ENCODE data around the gene PIK3R3.

PIK3R3 gene

GRCh38 chr1:46130606-46131005 lies 1.8 kb downstream of the PIK3R3 start:
- DNase-seq, result peak in 1 of 3 donors; percentile 22
- H3K4me1 ChIP-seq (ENCODE audit: control extremely low read depth in 1 of 4, control insufficient read depth in 4 of 4, insufficient read depth in 4 of 4, low read length in 3 of 4), result peaks cover 3 to 32% (median 26%) of the 10 kb centered on the region in 4 experiments
- CTCF ChIA-PET, result interaction anchor here (0.7 kb wide), 1 partner anchor 113 kb away, joined by 3 read pairs; no protein-coding TSS in a partner anchor
- H3K36me3 ChIP-seq (ENCODE audit: control insufficient read depth in 4 of 4, insufficient read depth in 4 of 4, low read length in 3 of 4), result no peaks in the 10 kb centered on the region
- WGBS (ENCODE audit: insufficient coverage), result 7% methylated on average over 3 of the region's 5 CpGs
- H3K27ac ChIP-seq (ENCODE audit: insufficient read depth in 1 of 2, low read depth in 1 of 2, low read length in 2 of 2, poor library complexity in 1 of 2, severe bottlenecking in 2 of 2), result peak overlapping the region in 1 of 2 experiments; percentile 6
- peaks cover 5 to 29% (median 12%) of the 10 kb centered on the region in 5 experiments for H3K27me3 ChIP-seq (replicated peaks in 2 of 5; ENCODE audit: control insufficient read depth in 4 of 5, insufficient read depth in 5 of 5, low read length in 4 of 5)
- H3K9me3 ChIP-seq (ENCODE audit: control extremely low read depth in 1 of 5, control insufficient read depth in 4 of 5, insufficient read depth in 2 of 5, low read depth in 1 of 5, low read length in 4 of 5), result no peaks in the 10 kb centered on the region
- H3K4me3 ChIP-seq (ENCODE audit: control insufficient read depth in 1 of 7, extremely low read depth in 1 of 7, insufficient read depth in 4 of 7, low read depth in 2 of 7, low read length in 6 of 7), result peak overlapping the region in 4 of 7 experiments; percentile 34 to 87 (median 72)
- POLR2A ChIA-PET, result interaction anchor here (0.8 kb wide), 1 partner anchor 36 kb away, joined by 3 read pairs; no protein-coding TSS in a partner anchor

GRCh38 chr1:46130121-46130520 lies 2.3 kb downstream of the PIK3R3 start:
- H3K4me3 ChIP-seq (ENCODE audit: control insufficient read depth in 1 of 7, extremely low read depth in 1 of 7, insufficient read depth in 4 of 7, low read depth in 2 of 7, low read length in 6 of 7), result peak overlapping the region in 1 of 7 experiments; percentile 70
- H3K27me3 ChIP-seq (replicated peaks in 2 of 5; ENCODE audit: control insufficient read depth in 4 of 5, insufficient read depth in 5 of 5, low read length in 4 of 5), result peaks cover 5 to 29% (median 12%) of the 10 kb centered on the region in 5 experiments
- no peak for DNase-seq
- H3K27ac ChIP-seq (ENCODE audit: insufficient read depth in 1 of 2, low read depth in 1 of 2, low read length in 2 of 2, poor library complexity in 1 of 2, severe bottlenecking in 2 of 2), result peak overlapping the region in 1 of 2 experiments; percentile 6
- CTCF ChIA-PET, result interaction anchor here (0.7 kb wide), 1 partner anchor 113 kb away, joined by 3 read pairs; no protein-coding TSS in a partner anchor
- POLR2A ChIA-PET, result no interaction called here
- WGBS (ENCODE audit: insufficient coverage), result no CpG with 5 or more reads among the region's 1 CpG
- no peaks in the 10 kb centered on the region for H3K36me3 ChIP-seq (ENCODE audit: control insufficient read depth in 4 of 4, insufficient read depth in 4 of 4, low read length in 3 of 4)
- no peaks in the 10 kb centered on the region for H3K9me3 ChIP-seq (ENCODE audit: control extremely low read depth in 1 of 5, control insufficient read depth in 4 of 5, insufficient read depth in 2 of 5, low read depth in 1 of 5, low read length in 4 of 5)
- peaks cover 3 to 32% (median 26%) of the 10 kb centered on the region in 4 experiments for H3K4me1 ChIP-seq (ENCODE audit: control extremely low read depth in 1 of 4, control insufficient read depth in 4 of 4, insufficient read depth in 4 of 4, low read length in 3 of 4)

- peaks cover 5 to 29% (median 12%) of the 10 kb centered on the region in 5 experiments for H3K27me3 ChIP-seq (replicated peaks in 2 of 5; ENCODE audit: control insufficient read depth in 4 of 5, insufficient read depth in 5 of 5, low read length in 4 of 5)
- H3K4me3 ChIP-seq (ENCODE audit: control insufficient read depth in 1 of 7, extremely low read depth in 1 of 7, insufficient read depth in 4 of 7, low read depth in 2 of 7, low read length in 6 of 7), result no peak overlapping the region
- POLR2A ChIA-PET, result no interaction called here
- no peak overlapping the region for H3K27ac ChIP-seq (ENCODE audit: insufficient read depth in 1 of 2, low read depth in 1 of 2, low read length in 2 of 2, poor library complexity in 1 of 2, severe bottlenecking in 2 of 2)
- no peaks in the 10 kb centered on the region for H3K9me3 ChIP-seq (ENCODE audit: control extremely low read depth in 1 of 5, control insufficient read depth in 4 of 5, insufficient read depth in 2 of 5, low read depth in 1 of 5, low read length in 4 of 5)
- no peaks in the 10 kb centered on the region for H3K36me3 ChIP-seq (ENCODE audit: control insufficient read depth in 4 of 4, insufficient read depth in 4 of 4, low read length in 3 of 4)
- peaks cover 0 to 25% (median 20%) of the 10 kb centered on the region in 4 experiments for H3K4me1 ChIP-seq (ENCODE audit: control extremely low read depth in 1 of 4, control insufficient read depth in 4 of 4, insufficient read depth in 4 of 4, low read length in 3 of 4)
- WGBS (ENCODE audit: insufficient coverage), result no CpG with 5 or more reads among the region's 3 CpGs
- CTCF ChIA-PET, result interaction anchor here (1.6 kb wide), 1 partner anchor 13 kb away, joined by 4 read pairs; no protein-coding TSS in a partner anchor
- no peak for DNase-seq
These were observed 4.1 kb downstream of the PIK3R3 start for GRCh38 chr1:46128344-46128743.

GRCh38 chr1:46118856-46119255 lies 13.6 kb downstream of the PIK3R3 start:
- Histone ChIP-seq H3K27ac (ENCODE audit: insufficient read depth in 1 of 2, low read depth in 1 of 2, low read length in 2 of 2, poor library complexity in 1 of 2, severe bottlenecking in 2 of 2) (no peak overlapping the region), H3K4me1 (ENCODE audit: control extremely low read depth in 1 of 4, control insufficient read depth in 4 of 4, insufficient read depth in 4 of 4, low read length in 3 of 4) (no peaks in the 10 kb centered on the region), H3K27me3 (replicated peaks in 2 of 5; ENCODE audit: control insufficient read depth in 4 of 5, insufficient read depth in 5 of 5, low read length in 4 of 5) (no peaks in the 10 kb centered on the region), H3K4me3 (ENCODE audit: control insufficient read depth in 1 of 7, extremely low read depth in 1 of 7, insufficient read depth in 4 of 7, low read depth in 2 of 7, low read length in 6 of 7) (no peak overlapping the region), H3K9me3 (ENCODE audit: control extremely low read depth in 1 of 5, control insufficient read depth in 4 of 5, insufficient read depth in 2 of 5, low read depth in 1 of 5, low read length in 4 of 5) (no peaks in the 10 kb centered on the region), H3K36me3 (ENCODE audit: control insufficient read depth in 4 of 4, insufficient read depth in 4 of 4, low read length in 3 of 4) (no peaks in the 10 kb centered on the region)
- DNase-seq, result no peak
- ChIA-PET POLR2A (interaction anchor here (0.6 kb wide), 1 partner anchor 97 kb away, joined by 3 read pairs; no protein-coding TSS in a partner anchor), CTCF (no interaction called here)

- no peak for DNase-seq
- ChIA-PET CTCF (no interaction called here), POLR2A (no interaction called here)
- Histone ChIP-seq H3K4me1 (ENCODE audit: control extremely low read depth in 1 of 4, control insufficient read depth in 4 of 4, insufficient read depth in 4 of 4, low read length in 3 of 4) (no peaks in the 10 kb centered on the region), H3K27me3 (replicated peaks in 2 of 5; ENCODE audit: control insufficient read depth in 4 of 5, insufficient read depth in 5 of 5, low read length in 4 of 5) (no peaks in the 10 kb centered on the region), H3K9me3 (ENCODE audit: control extremely low read depth in 1 of 5, control insufficient read depth in 4 of 5, insufficient read depth in 2 of 5, low read depth in 1 of 5, low read length in 4 of 5) (no peaks in the 10 kb centered on the region), H3K4me3 (ENCODE audit: control insufficient read depth in 1 of 7, extremely low read depth in 1 of 7, insufficient read depth in 4 of 7, low read depth in 2 of 7, low read length in 6 of 7) (no peak overlapping the region), H3K36me3 (ENCODE audit: control insufficient read depth in 4 of 4, insufficient read depth in 4 of 4, low read length in 3 of 4) (no peaks in the 10 kb centered on the region), H3K27ac (ENCODE audit: insufficient read depth in 1 of 2, low read depth in 1 of 2, low read length in 2 of 2, poor library complexity in 1 of 2, severe bottlenecking in 2 of 2) (no peak overlapping the region)
- WGBS (ENCODE audit: insufficient coverage), result 100% methylated on average over 2 of the region's 5 CpGs
These were observed 14.5 kb downstream of the PIK3R3 start for GRCh38 chr1:46117810-46118494.

- ChIA-PET POLR2A (no interaction called here), CTCF (interaction anchor here (0.8 to 1.3 kb wide), 2 partner anchors 13 to 77 kb away, joined by 3 to 4 read pairs; no protein-coding TSS in a partner anchor)
- H3K4me3 ChIP-seq (ENCODE audit: control insufficient read depth in 1 of 7, extremely low read depth in 1 of 7, insufficient read depth in 4 of 7, low read depth in 2 of 7, low read length in 6 of 7), result no peak overlapping the region
- H3K36me3 ChIP-seq (ENCODE audit: control insufficient read depth in 4 of 4, insufficient read depth in 4 of 4, low read length in 3 of 4), result no peaks in the 10 kb centered on the region
- no peaks in the 10 kb centered on the region for H3K9me3 ChIP-seq (ENCODE audit: control extremely low read depth in 1 of 5, control insufficient read depth in 4 of 5, insufficient read depth in 2 of 5, low read depth in 1 of 5, low read length in 4 of 5)
- H3K4me1 ChIP-seq (ENCODE audit: control extremely low read depth in 1 of 4, control insufficient read depth in 4 of 4, insufficient read depth in 4 of 4, low read length in 3 of 4), result no peaks in the 10 kb centered on the region
- DNase-seq, result no peak
- H3K27ac ChIP-seq (ENCODE audit: insufficient read depth in 1 of 2, low read depth in 1 of 2, low read length in 2 of 2, poor library complexity in 1 of 2, severe bottlenecking in 2 of 2), result no peak overlapping the region
- WGBS (ENCODE audit: insufficient coverage), result 72% methylated on average over 2 of the region's 2 CpGs
- H3K27me3 ChIP-seq (replicated peaks in 2 of 5; ENCODE audit: control insufficient read depth in 4 of 5, insufficient read depth in 5 of 5, low read length in 4 of 5), result no peaks in the 10 kb centered on the region
These were observed 17.4 kb downstream of the PIK3R3 start for GRCh38 chr1:46114925-46115603.

- 97% methylated on average over 4 of the region's 5 CpGs for WGBS (ENCODE audit: insufficient coverage)
- H3K36me3 ChIP-seq (ENCODE audit: control insufficient read depth in 4 of 4, insufficient read depth in 4 of 4, low read length in 3 of 4), result no peaks in the 10 kb centered on the region
- POLR2A ChIA-PET, result no interaction called here
- H3K4me1 ChIP-seq (ENCODE audit: control extremely low read depth in 1 of 4, control insufficient read depth in 4 of 4, insufficient read depth in 4 of 4, low read length in 3 of 4), result no peaks in the 10 kb centered on the region
- H3K27ac ChIP-seq (ENCODE audit: insufficient read depth in 1 of 2, low read depth in 1 of 2, low read length in 2 of 2, poor library complexity in 1 of 2, severe bottlenecking in 2 of 2), result no peak overlapping the region
- H3K9me3 ChIP-seq (ENCODE audit: control extremely low read depth in 1 of 5, control insufficient read depth in 4 of 5, insufficient read depth in 2 of 5, low read depth in 1 of 5, low read length in 4 of 5), result no peaks in the 10 kb centered on the region
- DNase-seq, result no peak
- CTCF ChIA-PET, result no interaction called here
- H3K4me3 ChIP-seq (ENCODE audit: control insufficient read depth in 1 of 7, extremely low read depth in 1 of 7, insufficient read depth in 4 of 7, low read depth in 2 of 7, low read length in 6 of 7), result no peak overlapping the region
- H3K27me3 ChIP-seq (replicated peaks in 2 of 5; ENCODE audit: control insufficient read depth in 4 of 5, insufficient read depth in 5 of 5, low read length in 4 of 5), result no peaks in the 10 kb centered on the region
These were observed 18.5 kb downstream of the PIK3R3 start for GRCh38 chr1:46113948-46114347.

Measured in common myeloid progenitor, CD34-positive (primary cell).